OCI-LY1 (cell line): Measurements from ENCODE around the gene NCAPH2.

Experiments used
- H2AFZ ChIP-seq: fragments of 200-600 bp; sonication (generic), shearing (Covaris generic); 2 replicates; pipeline ENCODE4 v1.6.0; 2014; ENCODE audit warnings: antibody characterized with exemption, mild to moderate bottlenecking, low read length
- H3F3A ChIP-seq: fragments of 200-600 bp; sonication (generic), shearing (Covaris generic); 2 replicates; pipeline ENCODE4 v1.6.0; 2014; ENCODE audit warnings: mild to moderate bottlenecking, antibody characterized with exemption, low read length, moderate library complexity; ENCODE audit not compliant: insufficient read depth
- H3K27ac ChIP-seq: fragments of 200-600 bp; sonication (generic); 2 replicates; pipeline ENCODE4 v1.5.1; 2014; ENCODE audit warnings: low read length, mixed run types, mild to moderate bottlenecking, low read depth; ENCODE audit not compliant: poor library complexity, severe bottlenecking
- H3K27me3 ChIP-seq: fragments of 200-600 bp; sonication (generic); 2 replicates; pipeline ENCODE4 v1.6.0; 2014; ENCODE audit warnings: antibody characterized with exemption, mild to moderate bottlenecking, low read length, moderate library complexity; ENCODE audit not compliant: insufficient read depth
- H3K36me3 ChIP-seq: fragments of 200-600 bp; sonication (generic); 2 replicates; pipeline ENCODE4 v1.6.1; 2014; ENCODE audit warnings: mild to moderate bottlenecking, antibody characterized with exemption, low read length, moderate library complexity, mixed read lengths; ENCODE audit not compliant: insufficient read depth
- H3K4me1 ChIP-seq: fragments of 200-600 bp; sonication (generic); 2 replicates; pipeline ENCODE4 v1.5.1; 2014; ENCODE audit warnings: mild to moderate bottlenecking, low read length, moderate library complexity; ENCODE audit not compliant: insufficient read depth, severe bottlenecking
- H3K4me2 ChIP-seq: fragments of 200-600 bp; sonication (generic), shearing (Covaris generic); 2 replicates; pipeline ENCODE4 v1.6.1; 2014; ENCODE audit warnings: low read length
- H3K4me3 ChIP-seq: fragments of 200-600 bp; sonication (generic); 2 replicates; pipeline ENCODE4 v1.5.1; 2014; ENCODE audit warnings: low read length, low read depth, mild to moderate bottlenecking, mixed read lengths; ENCODE audit not compliant: poor library complexity, severe bottlenecking
- H3K79me2 ChIP-seq: fragments of 200-600 bp; shearing (Covaris generic); 2 replicates; pipeline ENCODE4 v1.6.1; 2016; ENCODE audit warnings: mixed run types, low read length, mixed read lengths; ENCODE audit not compliant: insufficient read depth
- H3K9ac ChIP-seq: fragments of 200-600 bp; sonication (generic), shearing (Covaris generic); 2 replicates; pipeline ENCODE4 v1.6.1; 2014; ENCODE audit warnings: mild to moderate bottlenecking, low read length, mixed read lengths
- H3K9me2 ChIP-seq: fragments of 200-600 bp; sonication (generic), shearing (Covaris generic); 2 replicates; pipeline ENCODE4 v1.6.1; 2014; ENCODE audit warnings: low read depth, mild to moderate bottlenecking, low read length, mixed read lengths
- H3K9me3 ChIP-seq: fragments of 200-600 bp; shearing (Covaris generic); 2 replicates; pipeline ENCODE4 v1.6.1; 2014; ENCODE audit warnings: low read length, mixed read lengths
- H4K20me1 ChIP-seq: fragments of 200-600 bp; sonication (generic), shearing (Covaris generic); 2 replicates; pipeline ENCODE4 v1.6.0; 2016; ENCODE audit warnings: mild to moderate bottlenecking, low read length; ENCODE audit not compliant: insufficient read depth
- CTCF ChIP-seq: fragments of 200-600 bp; sonication (generic), shearing (Covaris generic); IDR thresholded peaks from 2 replicates; pipeline ENCODE4 v1.5.1; 2017; ENCODE audit warnings: mild to moderate bottlenecking, antibody characterized with exemption, low read length, moderate library complexity, mixed read lengths
- EZH2 ChIP-seq: fragments of 200-600 bp; sonication (generic), shearing (Covaris generic); IDR thresholded peaks from 2 replicates; pipeline ENCODE4 v1.8.0; 2017; ENCODE audit warnings: borderline replicate concordance, mixed run types, mild to moderate bottlenecking, antibody characterized with exemption, low read length, moderate library complexity, mixed read lengths

NCAPH2 gene

GRCh38 chr22:50503475-50504145 is 4.4 kb upstream of the NCAPH2 start:
- H3K9me3 ChIP-seq = no peaks in the 10 kb centered on the region
- H4K20me1 ChIP-seq = no peaks in the 10 kb centered on the region
- H3K79me2 ChIP-seq = peaks cover 3% of the 10 kb centered on the region
- TF ChIP-seq CTCF (0 out of 2 replicates have a peak, but pooled peaks have one; percentile 4), EZH2 (no peak)
- no peak overlapping the region for H3K4me3 ChIP-seq
- H3K36me3 ChIP-seq = peaks cover 15% of the 10 kb centered on the region
- no peak overlapping the region for H3K27ac ChIP-seq
- no peak overlapping the region for H3K9ac ChIP-seq
- no peak overlapping the region for H3K4me2 ChIP-seq
- peaks cover 14% of the 10 kb centered on the region for H3K4me1 ChIP-seq
- H3K27me3 ChIP-seq = no peaks in the 10 kb centered on the region
- no peaks in the 10 kb centered on the region for H3F3A ChIP-seq
- no peaks in the 10 kb centered on the region for H3K9me2 ChIP-seq
- no peak overlapping the region for H2AFZ ChIP-seq

GRCh38 chr22:50504369-50505211 is 3.4 kb upstream of the NCAPH2 start:
- peaks cover 12% of the 10 kb centered on the region for H3K79me2 ChIP-seq
- TF ChIP-seq EZH2 = no peak
- no peak for TF ChIP-seq CTCF
- no peaks in the 10 kb centered on the region for H3F3A ChIP-seq
- peaks cover 16% of the 10 kb centered on the region for H3K4me1 ChIP-seq
- no peak overlapping the region for H3K4me3 ChIP-seq
- no peaks in the 10 kb centered on the region for H3K9me3 ChIP-seq
- peaks cover 15% of the 10 kb centered on the region for H3K36me3 ChIP-seq
- no peaks in the 10 kb centered on the region for H3K9me2 ChIP-seq
- H3K27me3 ChIP-seq = no peaks in the 10 kb centered on the region
- H3K27ac ChIP-seq = no peak overlapping the region
- H3K4me2 ChIP-seq = no peak overlapping the region
- H3K9ac ChIP-seq = no peak overlapping the region
- H2AFZ ChIP-seq = no peak overlapping the region
- no peaks in the 10 kb centered on the region for H4K20me1 ChIP-seq

- no peak for TF ChIP-seq CTCF
- no peak for TF ChIP-seq EZH2
- no peak overlapping the region for H3K4me3 ChIP-seq
- no peaks in the 10 kb centered on the region for H3F3A ChIP-seq
- H3K4me2 ChIP-seq = no peak overlapping the region
- no peaks in the 10 kb centered on the region for H3K27me3 ChIP-seq
- no peak overlapping the region for H3K9ac ChIP-seq
- no peaks in the 10 kb centered on the region for H3K9me3 ChIP-seq
- no peaks in the 10 kb centered on the region for H3K9me2 ChIP-seq
- peaks cover 23% of the 10 kb centered on the region for H3K4me1 ChIP-seq
- H2AFZ ChIP-seq = no peak overlapping the region
- no peak overlapping the region for H3K27ac ChIP-seq
- H3K36me3 ChIP-seq = peaks cover 18% of the 10 kb centered on the region
- peaks cover 19% of the 10 kb centered on the region for H3K79me2 ChIP-seq
- H4K20me1 ChIP-seq = no peaks in the 10 kb centered on the region
These were observed 2.7 kb upstream of the NCAPH2 start for GRCh38 chr22:50505276-50505775.
